ENCODE measurements around the gene KCNA2. TPM values are rescaled to one million over a fixed set of nuclear protein-coding genes. Genes with fewer than 3 reads are reported as not detected.
A peak's percentile ranks its signal among the peaks of the same experiment; 100 is the strongest.

KCNA2 gene
- total and polyA plus RNA-seq, 4 donors = 0.02 to 0.68 (median 0.15) TPM

DNA sequence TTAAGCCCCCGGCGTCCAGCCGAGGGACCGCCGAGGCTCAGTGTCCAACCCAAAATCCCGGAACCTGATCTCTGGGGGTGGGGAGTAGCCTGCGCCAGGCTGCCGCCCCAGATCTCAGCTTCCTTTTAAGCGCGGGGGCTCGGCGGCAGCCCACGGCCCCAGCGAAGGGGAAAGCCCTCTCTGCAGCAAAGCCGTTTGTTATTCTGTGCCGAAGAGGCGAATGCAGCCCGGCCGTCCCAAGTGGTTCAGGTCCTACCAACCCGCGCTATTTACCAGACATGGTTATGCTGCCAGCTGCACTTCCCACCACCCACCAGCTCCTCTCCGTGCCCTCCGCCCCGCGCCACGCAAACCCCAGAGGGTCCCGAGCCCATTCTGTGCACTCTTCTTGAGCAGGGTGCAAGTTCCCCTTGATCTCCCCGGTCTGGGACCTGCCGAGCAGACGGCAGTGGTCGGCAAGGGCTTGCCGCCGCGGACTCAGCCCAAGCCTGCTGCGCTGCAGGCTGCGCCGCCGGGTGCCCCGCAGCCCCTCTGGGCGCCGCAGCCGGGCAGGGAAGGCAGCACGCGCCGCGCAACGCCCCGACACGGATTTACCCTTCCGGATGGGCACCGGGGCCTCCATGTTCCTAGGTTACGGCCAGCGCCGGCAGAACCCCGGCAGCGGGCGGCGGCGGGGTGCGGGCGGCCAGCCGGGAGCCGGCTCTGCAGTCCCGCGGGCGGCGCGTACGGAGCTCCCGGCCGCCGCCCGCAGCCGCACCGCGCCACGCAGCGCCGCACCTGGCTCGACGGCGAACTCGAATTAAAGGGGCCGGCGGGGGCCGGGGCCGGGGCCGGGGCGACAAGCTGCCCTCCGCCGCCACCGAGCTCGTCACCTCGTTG is 738 bp upstream of the KCNA2 start:
- peaks cover 0 to 19% (median 9%) of the 10 kb centered on the region in 5 donors for H3K4me1 ChIP-seq (ENCODE audit: control insufficient read depth in 5 of 5, insufficient read depth in 5 of 5, low read length in 5 of 5)
- DNase-seq = peak in 2 of 3 donors; percentile 24 to 28
- H3K27me3 ChIP-seq (ENCODE audit: control insufficient read depth in 3 of 3, insufficient read depth in 3 of 3, low read length in 2 of 3) = peaks cover 8 to 77% (median 58%) of the 10 kb centered on the region in 3 donors
- peak; percentile 10 for ATAC-seq (ENCODE audit: insufficient read depth, low FRiP score)
- H3K9me3 ChIP-seq (ENCODE audit: control insufficient read depth in 4 of 4, insufficient read depth in 3 of 4, low read length in 3 of 4) = peaks cover 0 to 2% (median 0%) of the 10 kb centered on the region in 4 donors
- 1% methylated on average over 65 to 94 of the region's 94 CpGs for WGBS, 2 donors
- no peak overlapping the region for H3K27ac ChIP-seq (ENCODE audit: low read depth in 1 of 2, low read length in 1 of 2)
- no peaks in the 10 kb centered on the region for H3K36me3 ChIP-seq (ENCODE audit: control insufficient read depth in 4 of 4, insufficient read depth in 4 of 4, low read length in 4 of 4)
- peak overlapping the region; percentile 29 for H3K4me3 ChIP-seq
- TF ChIP-seq, protein P1, sequence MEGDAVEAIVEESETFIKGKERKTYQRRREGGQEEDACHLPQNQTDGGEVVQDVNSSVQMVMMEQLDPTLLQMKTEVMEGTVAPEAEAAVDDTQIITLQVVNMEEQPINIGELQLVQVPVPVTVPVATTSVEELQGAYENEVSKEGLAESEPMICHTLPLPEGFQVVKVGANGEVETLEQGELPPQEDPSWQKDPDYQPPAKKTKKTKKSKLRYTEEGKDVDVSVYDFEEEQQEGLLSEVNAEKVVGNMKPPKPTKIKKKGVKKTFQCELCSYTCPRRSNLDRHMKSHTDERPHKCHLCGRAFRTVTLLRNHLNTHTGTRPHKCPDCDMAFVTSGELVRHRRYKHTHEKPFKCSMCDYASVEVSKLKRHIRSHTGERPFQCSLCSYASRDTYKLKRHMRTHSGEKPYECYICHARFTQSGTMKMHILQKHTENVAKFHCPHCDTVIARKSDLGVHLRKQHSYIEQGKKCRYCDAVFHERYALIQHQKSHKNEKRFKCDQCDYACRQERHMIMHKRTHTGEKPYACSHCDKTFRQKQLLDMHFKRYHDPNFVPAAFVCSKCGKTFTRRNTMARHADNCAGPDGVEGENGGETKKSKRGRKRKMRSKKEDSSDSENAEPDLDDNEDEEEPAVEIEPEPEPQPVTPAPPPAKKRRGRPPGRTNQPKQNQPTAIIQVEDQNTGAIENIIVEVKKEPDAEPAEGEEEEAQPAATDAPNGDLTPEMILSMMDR (IDR thresholded peaks at IDR 0.05; ENCODE audit: control extremely low read depth, extremely low read depth) = no peak
- no peak overlapping the region for H3K9ac ChIP-seq (ENCODE audit: insufficient read depth in 1 of 2, low read length in 2 of 2)

DNA sequence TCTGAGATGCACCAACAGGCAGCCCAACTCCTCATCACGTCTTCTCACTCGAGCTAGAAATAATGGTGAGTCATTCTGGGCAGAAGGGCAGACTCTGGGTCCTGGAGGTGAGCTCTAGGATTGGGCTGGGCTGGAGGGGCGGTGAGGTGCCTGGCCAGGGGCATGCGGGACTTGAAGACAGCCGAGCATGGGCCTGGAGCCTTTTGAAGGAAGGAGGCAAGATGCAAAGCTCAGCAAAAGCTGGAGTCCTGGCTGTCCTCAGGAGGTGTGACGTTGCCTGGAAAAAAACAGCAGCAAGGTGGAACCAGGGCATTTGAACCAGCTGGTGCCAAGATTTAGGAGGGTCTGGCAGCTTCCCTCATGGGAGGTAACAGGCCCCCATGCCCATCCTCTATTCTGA is 712 bp downstream of the KCNA2 start:
- ATAC-seq (ENCODE audit: insufficient read depth, low FRiP score) (no peak), DNase-seq (no peak)
- H3K36me3 ChIP-seq (ENCODE audit: control insufficient read depth in 4 of 4, insufficient read depth in 4 of 4, low read length in 4 of 4) = no peaks in the 10 kb centered on the region
- TF ChIP-seq, protein P1 (IDR thresholded peaks at IDR 0.05; ENCODE audit: control extremely low read depth, extremely low read depth) = no peak
- WGBS, 2 donors = 74 to 75% methylated on average over 6 of the region's 6 CpGs
- H3K4me1 ChIP-seq (ENCODE audit: control insufficient read depth in 5 of 5, insufficient read depth in 5 of 5, low read length in 5 of 5) = peaks cover 0 to 19% (median 9%) of the 10 kb centered on the region in 5 donors
- H3K9ac ChIP-seq (ENCODE audit: insufficient read depth in 1 of 2, low read length in 2 of 2) = no peak overlapping the region
- H3K27me3 ChIP-seq (ENCODE audit: control insufficient read depth in 3 of 3, insufficient read depth in 3 of 3, low read length in 2 of 3) = peaks cover 8 to 67% (median 57%) of the 10 kb centered on the region in 3 donors
- no peak overlapping the region for H3K27ac ChIP-seq (ENCODE audit: low read depth in 1 of 2, low read length in 1 of 2)
- peaks cover 0 to 2% (median 0%) of the 10 kb centered on the region in 4 donors for H3K9me3 ChIP-seq (ENCODE audit: control insufficient read depth in 4 of 4, insufficient read depth in 3 of 4, low read length in 3 of 4)
- H3K4me3 ChIP-seq = no peak overlapping the region

DNA sequence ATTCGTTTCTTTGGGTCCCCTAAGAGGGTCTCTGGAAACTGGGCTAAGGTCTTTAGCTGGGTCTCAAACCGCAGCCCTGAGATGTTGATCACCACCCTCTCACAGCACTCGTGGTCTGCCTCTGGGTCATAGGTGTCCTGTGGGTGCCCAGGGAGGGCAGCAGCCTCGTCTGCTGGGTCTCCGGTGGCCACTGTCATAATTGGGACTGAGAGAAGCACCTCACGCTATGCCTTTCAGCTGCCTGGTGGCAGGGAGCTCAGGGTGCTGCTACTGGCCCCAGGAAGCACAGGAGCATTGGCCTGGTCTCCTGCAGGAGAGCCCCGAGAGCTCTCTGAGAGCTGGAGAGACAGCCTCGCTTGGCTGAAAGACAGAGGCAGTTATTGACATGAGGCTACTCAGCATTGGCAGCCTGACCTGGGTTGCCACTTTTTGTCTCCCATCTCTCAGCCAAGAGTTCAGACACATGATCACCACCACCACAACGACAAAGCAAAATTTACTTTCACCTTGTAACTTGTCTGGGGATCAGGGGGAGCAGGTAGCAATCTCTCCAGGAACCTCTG is 1.5 kb downstream of the KCNA2 start:
- 82 to 84% methylated on average over 9 of the region's 9 CpGs for WGBS, 2 donors
- no peak for DNase-seq
- TF ChIP-seq, protein P1 (IDR thresholded peaks at IDR 0.05; ENCODE audit: control extremely low read depth, extremely low read depth) = no peak
- H3K9me3 ChIP-seq (ENCODE audit: control insufficient read depth in 4 of 4, insufficient read depth in 3 of 4, low read length in 3 of 4) = peaks cover 0 to 2% (median 0%) of the 10 kb centered on the region in 4 donors
- no peak overlapping the region for H3K27ac ChIP-seq (ENCODE audit: low read depth in 1 of 2, low read length in 1 of 2)
- H3K9ac ChIP-seq (ENCODE audit: insufficient read depth in 1 of 2, low read length in 2 of 2) = no peak overlapping the region
- no peak overlapping the region for H3K4me3 ChIP-seq
- no peaks in the 10 kb centered on the region for H3K36me3 ChIP-seq (ENCODE audit: control insufficient read depth in 4 of 4, insufficient read depth in 4 of 4, low read length in 4 of 4)
- H3K4me1 ChIP-seq (ENCODE audit: control insufficient read depth in 5 of 5, insufficient read depth in 5 of 5, low read length in 5 of 5) = peaks cover 0 to 19% (median 9%) of the 10 kb centered on the region in 5 donors
- H3K27me3 ChIP-seq (ENCODE audit: control insufficient read depth in 3 of 3, insufficient read depth in 3 of 3, low read length in 2 of 3) = peaks cover 8 to 61% (median 50%) of the 10 kb centered on the region in 3 donors
- ATAC-seq (ENCODE audit: insufficient read depth, low FRiP score) = no peak
